NCI-H1694 treated with DMSO at 0.1 percent for 48 hours (cell line): ENCODE data around the gene SCN1A.
A peak's percentile ranks its signal among the peaks of the same experiment; 100 is the strongest.
"Not testable (repeated sequence)": the region's sequence is repeated elsewhere in the genome, so short reads cannot be mapped to it uniquely, and the experiment has no call there.

Source experiments
- DNase-seq: peaks from one replicate; lab custom pipeline; 2025; lab: John Stamatoyannopoulos, UW

Gene SCN1A

DNA sequence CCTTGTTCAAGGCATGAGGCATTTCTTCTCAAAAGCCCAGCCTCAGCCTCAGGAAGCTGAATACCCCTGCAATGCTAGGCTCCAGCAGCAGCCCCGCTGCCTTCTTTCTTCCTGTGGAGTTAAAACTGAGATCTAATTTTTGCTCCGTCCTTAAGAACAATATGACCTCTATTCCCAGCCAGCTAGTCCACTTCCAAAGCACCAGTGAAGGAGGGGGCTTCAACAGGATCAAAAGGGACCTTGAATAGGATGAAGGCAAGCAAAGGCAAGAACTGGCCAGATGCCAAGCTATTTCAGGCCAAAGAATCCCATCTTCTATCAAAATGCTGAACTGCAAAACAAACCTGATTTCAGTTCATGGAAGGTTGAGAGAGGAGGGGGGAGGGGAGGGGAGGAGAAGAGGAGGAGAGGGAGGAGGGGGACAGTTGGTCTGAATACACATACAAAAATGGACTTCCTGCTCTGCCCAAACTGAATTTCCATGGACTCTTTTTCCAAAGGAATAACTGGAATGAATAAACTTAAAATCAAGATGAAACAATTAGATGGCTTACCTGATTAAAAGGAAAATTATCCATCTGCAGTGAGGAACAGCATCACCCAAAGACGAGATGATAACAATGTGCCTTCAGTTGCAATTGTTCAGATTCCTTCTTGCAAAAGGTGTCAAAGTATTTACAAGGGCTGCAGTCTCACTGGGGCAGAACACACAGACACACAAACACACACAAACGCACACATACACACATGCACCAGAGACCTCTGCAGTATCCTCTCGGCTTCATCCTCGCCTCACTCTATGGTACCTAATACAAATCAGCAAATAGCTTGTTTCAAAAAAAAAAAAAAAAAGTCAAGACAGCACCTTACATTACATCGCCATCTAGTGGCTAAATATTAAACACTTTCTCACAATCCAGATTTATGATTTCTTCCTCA lies at the start of gene SCN1A:
SCN1A (minus strand) TSS at position 804 of the 939 bp plus-strand sequence. CDS start 54,399 bp downstream, outside the sequence.
- DNase-seq: peak; percentile 76

- no peak for DNase-seq
Observed at GRCh38 chr2:166173263-166173662, 45.4 kb upstream of the SCN1A start.

DNA sequence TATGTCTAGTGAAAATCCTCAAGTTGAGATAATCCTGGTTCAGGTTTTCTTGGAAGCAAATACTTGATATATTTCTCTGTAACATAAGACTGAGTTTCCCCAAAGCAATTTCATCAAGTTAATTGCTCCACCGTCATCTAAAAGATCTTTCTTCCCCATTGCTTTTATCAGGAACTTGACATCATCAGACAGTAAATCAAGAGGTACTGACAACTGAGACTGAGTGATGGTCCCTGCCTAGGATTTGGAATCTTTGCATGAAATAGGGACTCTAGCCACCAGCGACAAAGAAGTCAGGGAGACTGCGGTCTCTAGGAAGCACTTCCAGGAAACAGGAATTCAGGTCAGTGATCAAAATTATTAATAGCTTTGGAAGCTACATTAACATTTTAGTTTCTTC lies 43.4 kb upstream of the SCN1A start:
- no peak for DNase-seq

DNA sequence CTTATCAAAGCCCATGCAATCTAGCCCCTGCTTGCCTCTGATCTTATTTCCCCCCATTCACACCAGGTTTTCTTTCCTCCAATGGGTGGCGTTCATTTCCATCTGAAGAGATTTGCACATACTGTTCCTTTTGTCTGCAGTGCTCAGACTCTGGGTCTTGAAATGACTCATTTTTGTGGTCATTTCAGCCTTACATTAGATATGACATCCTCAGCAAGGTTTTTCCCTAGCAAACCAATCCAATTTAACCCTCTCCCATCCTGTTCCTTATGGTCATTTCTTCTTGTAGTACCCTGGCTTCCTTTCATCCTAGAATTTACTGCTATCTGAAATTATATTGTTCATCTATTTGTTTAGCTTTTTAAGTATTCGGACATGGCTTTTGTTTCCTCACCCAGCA lies 42.5 kb upstream of the SCN1A start:
- DNase-seq: no peak

DNA sequence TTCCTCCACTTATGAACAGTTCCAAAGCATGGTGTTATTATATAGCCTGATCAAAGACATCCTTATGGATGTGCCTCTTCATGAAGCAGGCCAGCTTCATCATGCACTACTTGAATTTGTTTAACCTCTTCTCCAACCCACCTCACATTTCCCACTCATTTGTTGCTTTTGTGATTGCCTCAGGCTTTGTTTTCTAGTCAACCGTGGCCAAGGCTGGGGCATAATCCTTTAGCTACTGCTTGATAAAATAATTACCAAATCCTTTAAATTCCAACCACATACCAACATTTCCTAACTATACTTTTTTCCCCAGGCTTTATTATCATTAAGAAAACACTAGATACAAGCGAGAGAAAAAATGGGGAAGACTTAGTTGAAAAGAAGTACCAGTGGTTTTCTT lies 39.6 kb upstream of the SCN1A start:
- DNase-seq: no peak

GRCh38 chr2:166163775-166164174 lies 36.0 kb upstream of the SCN1A start:
- DNase-seq: no peak

DNA sequence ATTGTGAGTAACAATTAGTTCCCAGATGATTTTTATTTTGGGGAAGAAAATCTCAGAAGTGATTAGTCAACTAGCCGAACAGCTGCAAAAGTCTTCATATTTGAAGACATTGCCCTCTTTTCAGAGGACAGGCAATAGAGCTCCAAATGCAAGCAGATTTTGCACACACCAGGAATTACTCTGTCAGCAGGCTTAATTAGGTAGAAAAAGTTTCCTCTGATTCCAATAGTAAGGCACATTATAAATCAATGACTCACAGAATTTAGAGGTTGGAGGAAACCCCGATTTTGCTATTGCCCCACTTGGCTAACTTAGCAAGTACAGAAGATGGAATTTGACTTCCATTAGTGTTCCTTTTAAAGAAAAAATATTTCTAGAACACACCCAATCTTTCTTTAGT lies 30.7 kb upstream of the SCN1A start:
- DNase-seq: no peak

- no peak for DNase-seq
Observed at GRCh38 chr2:166157578-166157977, 29.8 kb upstream of the SCN1A start.

DNA sequence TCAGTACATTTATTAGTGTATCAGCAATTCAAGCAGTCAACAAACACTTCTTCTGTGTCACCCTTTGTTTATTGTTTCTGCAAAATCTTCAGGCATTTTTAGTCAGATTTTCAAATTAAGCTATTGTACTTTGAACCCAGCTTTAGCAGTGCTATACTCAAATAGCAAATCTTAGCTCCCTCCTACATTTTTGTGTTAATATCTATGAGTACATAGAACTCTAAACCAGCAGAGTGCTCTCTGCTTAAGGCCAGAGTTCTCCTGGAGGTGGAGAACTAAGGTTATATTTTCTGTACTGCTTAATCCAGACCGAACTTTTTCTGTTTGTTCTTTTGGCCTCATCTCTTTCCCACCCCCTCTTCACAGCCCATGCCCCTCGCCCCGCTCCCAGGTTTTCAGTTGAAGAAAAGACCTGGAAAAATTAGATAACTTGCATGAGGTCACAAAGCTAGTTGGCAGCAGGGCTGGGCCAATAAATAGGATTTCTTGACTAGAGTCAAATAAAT lies 29.2 kb upstream of the SCN1A start:
- no peak for DNase-seq

DNA sequence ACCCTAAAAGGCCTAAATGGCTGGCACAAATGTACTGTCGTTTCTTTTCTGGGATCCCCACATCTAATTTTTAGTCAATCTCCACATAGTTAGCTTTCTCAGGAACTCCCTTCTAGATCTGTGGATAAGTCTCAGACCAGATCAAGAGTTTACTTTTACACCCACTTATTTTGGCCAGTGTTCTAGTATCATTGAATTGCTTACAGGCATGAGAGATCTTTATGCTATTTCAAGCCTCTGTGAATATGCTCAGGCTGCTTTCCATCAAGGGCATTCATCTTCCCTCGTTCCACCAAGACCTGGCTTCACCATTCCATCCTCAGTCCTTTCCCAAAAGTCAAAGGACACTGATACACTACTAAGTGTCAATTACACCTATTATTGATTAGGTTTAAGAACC lies 27.8 kb upstream of the SCN1A start:
- no peak for DNase-seq

DNA sequence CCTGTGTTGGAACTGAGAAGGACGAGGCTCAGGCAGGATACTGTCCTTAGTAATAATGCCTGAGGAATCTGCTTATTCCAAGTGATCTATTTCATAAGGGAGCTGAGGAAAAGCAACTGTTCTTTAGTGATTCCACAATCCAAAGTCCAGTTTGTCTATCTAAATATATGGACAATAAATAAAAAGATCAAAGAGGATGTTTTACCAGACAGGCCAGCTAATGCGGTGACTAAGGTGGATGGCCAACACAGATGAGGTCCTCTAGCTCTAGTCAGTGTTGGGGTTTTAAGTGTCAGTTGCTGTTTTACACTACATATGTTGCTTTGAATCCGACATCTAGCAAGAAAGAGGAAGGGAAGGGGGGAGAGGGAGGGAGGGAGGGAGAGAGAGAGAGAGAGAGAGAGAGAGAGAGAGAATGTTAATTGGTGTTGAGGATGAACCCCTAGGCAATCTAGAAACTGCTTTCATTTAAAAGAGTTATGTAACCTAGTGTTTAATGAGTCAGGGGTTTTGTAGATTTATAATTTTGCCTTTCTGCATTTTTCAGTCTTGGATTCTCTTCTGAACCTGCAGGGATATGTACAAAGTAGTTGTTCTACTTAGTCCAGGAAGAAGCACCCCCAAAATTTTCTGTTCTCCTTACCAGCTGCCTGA lies 27.0 kb upstream of the SCN1A start:
- no peak for DNase-seq

DNA sequence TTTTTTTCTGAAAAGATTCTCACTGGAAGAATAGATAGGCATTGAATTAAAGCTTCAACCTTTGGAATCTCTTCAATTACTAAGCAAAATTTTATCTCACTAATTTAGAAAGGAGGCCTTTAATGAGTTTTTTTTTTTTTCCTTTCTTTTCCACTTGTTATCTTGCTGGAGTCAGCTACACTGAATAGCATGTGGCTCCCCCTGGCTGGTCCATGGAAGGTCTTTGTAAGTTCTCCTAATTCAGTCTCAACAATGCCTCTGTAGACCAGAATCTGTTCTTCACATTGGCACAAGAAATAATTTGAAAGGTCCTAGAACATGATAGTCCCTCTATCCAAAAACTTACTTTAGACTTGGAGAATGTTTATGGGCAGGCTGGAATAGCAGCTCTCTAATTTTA lies 24.2 kb upstream of the SCN1A start:
- no peak for DNase-seq

- no peak for DNase-seq
Observed at GRCh38 chr2:166148500-166149400, 20.9 kb upstream of the SCN1A start.

GRCh38 chr2:166147883-166148282 lies 20.1 kb upstream of the SCN1A start:
- DNase-seq: no peak

- DNase-seq: no peak
Observed at GRCh38 chr2:166144071-166144470, 16.3 kb upstream of the SCN1A start.

DNA sequence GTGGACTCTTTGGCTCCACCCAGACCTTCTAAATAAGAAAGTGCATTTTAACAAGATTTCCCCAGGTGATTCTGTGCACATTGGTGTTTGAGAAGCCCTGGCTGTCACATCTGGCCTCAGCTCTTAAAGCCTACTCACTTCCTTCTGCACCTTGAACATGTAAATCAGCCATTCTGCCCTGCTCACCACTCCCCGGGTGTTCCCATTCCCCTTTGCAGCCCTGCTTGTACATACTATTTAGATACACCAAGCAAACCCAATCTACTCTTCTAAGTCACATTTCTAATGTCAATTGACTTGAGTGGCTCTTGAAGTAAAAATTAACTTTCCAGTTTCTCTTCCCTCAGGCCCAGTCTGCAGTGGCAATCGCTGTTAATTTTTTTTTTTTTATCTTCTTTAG lies 13.1 kb upstream of the SCN1A start:
- no peak for DNase-seq

GRCh38 chr2:166140475-166140874 lies 12.7 kb upstream of the SCN1A start:
- DNase-seq: no peak

GRCh38 chr2:166139479-166139878 lies 11.7 kb upstream of the SCN1A start:
- not testable (repeated sequence) for DNase-seq

DNA sequence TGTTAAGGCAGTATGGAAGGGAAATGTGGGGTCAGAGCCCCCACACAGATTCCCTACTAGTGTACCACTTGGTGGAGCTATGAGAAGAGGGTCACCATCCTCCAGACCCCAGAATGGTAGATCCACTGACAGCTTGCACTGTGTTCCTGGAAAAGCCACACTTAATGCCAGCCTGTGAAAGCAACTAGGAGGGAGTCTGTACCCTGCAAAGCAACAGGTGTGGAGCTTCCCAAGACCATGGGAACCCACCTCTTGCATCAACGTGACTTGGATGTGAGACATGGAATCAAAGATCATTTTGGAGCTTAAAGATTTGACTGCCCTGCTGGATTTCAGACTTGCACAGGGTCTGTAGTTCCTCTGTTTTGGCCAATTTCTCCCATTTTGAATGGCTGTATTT lies 10.8 kb upstream of the SCN1A start:
- DNase-seq: no peak

DNA sequence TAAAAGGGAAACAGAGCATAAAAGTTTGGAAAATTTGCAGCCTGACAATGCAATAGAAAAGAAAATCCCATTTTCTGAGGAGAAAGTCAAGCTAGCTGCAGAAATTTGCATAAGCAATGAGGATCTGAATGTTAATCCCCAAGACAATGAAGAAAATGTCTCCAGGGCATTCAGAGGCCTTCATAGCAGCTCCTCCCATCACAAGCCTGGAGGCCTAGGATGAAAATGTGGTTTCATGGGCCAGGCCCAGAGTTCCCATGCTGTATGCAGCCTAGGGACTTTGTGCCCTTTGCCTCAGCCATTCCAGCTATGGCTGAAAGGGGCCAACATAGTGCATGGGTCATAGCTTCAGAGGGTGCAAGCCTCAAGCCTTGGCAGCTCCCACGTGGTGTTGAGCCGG lies 10.3 kb upstream of the SCN1A start:
- no peak for DNase-seq

DNA sequence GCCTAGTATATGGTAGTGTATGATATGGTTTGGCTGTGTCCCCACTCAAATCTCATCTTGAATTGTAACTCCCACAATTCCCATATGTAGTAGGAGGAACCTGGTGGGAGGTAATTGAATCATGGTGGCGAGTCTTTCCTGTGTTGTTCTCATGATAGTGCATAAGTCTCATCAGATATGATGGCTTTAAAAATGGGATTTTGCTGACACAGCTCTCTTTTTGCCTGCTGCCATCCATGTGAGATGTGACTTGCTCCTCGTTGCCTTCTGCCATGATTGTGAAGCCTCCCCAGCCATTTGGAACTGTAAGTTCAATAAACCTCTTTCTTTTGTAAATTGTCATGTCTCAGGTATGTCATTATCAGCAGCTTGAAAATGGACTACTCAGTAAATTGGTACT lies 9.5 kb upstream of the SCN1A start:
- no peak for DNase-seq

DNA sequence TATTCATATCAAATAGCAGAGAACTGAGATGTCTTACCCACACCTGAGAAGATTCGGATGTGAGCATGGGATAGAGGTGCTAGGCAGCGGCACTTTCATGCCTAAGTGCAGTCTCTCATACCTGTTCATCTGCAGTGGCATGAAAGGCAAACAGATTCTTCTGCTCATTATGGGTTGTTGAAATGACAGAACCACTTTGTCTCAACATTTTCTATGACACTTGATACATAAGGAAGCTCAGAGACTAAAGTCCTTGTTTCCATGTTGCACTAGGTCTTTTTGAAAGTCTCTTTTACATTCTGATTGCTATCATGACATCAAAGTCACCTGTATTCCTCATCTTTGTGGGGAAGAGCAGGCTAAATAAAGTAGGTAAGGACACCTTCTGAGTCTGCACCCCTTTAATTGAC lies 8.0 kb upstream of the SCN1A start:
- DNase-seq: no peak
